ENCODE results near the gene HK3. TPM values are rescaled to one million over a fixed set of nuclear protein-coding genes. Genes with fewer than 3 reads are reported as not detected.

Gene HK3
- polyA plus RNA-seq, 1 donor (not counting 4 experiments of a cell fraction or from before 2014, with no cell fraction given): not detected

DNA sequence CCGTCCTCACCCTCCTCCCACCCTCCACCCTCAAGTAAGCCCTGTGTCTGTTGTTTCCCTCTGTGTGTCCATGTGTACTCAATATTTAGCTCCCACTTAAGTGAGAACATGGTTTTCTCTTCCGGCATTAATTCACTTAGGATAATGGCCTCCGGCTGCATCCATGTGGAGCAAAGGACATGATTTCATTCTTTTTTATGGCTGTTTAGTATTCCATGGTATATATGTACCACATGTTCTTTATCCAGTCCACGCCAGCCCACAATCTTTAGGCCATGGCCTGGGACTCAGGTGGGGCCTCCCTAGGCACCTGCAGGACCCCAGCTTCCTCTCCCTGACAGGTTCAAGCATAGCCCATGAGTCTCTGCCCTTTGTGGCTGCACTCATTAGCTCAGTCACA lies 65.9 kb downstream of the HK3 start:
- no peaks in the 10 kb centered on the region for H4K20me1 ChIP-seq (ENCODE audit: control insufficient read depth, extremely low read depth, insufficient read depth, low read length)
- H2AFZ ChIP-seq (ENCODE audit: control insufficient read depth, low read length): no peak overlapping the region
- no peaks in the 10 kb centered on the region for H3K4me1 ChIP-seq (ENCODE audit: control insufficient read depth, extremely low read depth, insufficient read depth, low read length)
- no peak for TF ChIP-seq EZH2 (IDR thresholded peaks at IDR 0.05; ENCODE audit: low read length)
- TF ChIP-seq, protein P1, sequence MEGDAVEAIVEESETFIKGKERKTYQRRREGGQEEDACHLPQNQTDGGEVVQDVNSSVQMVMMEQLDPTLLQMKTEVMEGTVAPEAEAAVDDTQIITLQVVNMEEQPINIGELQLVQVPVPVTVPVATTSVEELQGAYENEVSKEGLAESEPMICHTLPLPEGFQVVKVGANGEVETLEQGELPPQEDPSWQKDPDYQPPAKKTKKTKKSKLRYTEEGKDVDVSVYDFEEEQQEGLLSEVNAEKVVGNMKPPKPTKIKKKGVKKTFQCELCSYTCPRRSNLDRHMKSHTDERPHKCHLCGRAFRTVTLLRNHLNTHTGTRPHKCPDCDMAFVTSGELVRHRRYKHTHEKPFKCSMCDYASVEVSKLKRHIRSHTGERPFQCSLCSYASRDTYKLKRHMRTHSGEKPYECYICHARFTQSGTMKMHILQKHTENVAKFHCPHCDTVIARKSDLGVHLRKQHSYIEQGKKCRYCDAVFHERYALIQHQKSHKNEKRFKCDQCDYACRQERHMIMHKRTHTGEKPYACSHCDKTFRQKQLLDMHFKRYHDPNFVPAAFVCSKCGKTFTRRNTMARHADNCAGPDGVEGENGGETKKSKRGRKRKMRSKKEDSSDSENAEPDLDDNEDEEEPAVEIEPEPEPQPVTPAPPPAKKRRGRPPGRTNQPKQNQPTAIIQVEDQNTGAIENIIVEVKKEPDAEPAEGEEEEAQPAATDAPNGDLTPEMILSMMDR (optimal IDR thresholded peaks at IDR 0.05 in 1 of 3, IDR thresholded peaks at IDR 0.05 in 1 of 3, conservative IDR thresholded peaks at IDR 0.05 in 1 of 3; ENCODE audit: extremely low read depth in 1 of 3, insufficient read depth in 2 of 3, low read length in 3 of 3): no peak
- no peak overlapping the region for H3K9ac ChIP-seq (ENCODE audit: control insufficient read depth, extremely low read depth, insufficient read depth, low read length)
- no peaks in the 10 kb centered on the region for H3K9me1 ChIP-seq (ENCODE audit: control insufficient read depth, extremely low read depth, insufficient read depth, low read length)
- H3K79me2 ChIP-seq (ENCODE audit: control insufficient read depth, insufficient read depth, low read length): no peaks in the 10 kb centered on the region
- no peak overlapping the region for H3K27ac ChIP-seq (ENCODE audit: control insufficient read depth, insufficient read depth, low read length)
- DNase-seq (ENCODE audit: low read depth, low spot score) (no peak), FAIRE-seq (no peak)
- H3K9me3 ChIP-seq (ENCODE audit: control insufficient read depth, low read depth, low read length): no peaks in the 10 kb centered on the region
- H3K27me3 ChIP-seq (ENCODE audit: control insufficient read depth, extremely low read depth, insufficient read depth, low read length): no peaks in the 10 kb centered on the region
- no peak overlapping the region for H3K4me3 ChIP-seq (ENCODE audit: control insufficient read depth in 2 of 3, extremely low read depth in 1 of 3, insufficient read depth in 2 of 3, low read depth in 1 of 3, low read length in 3 of 3)
- H3K36me3 ChIP-seq (ENCODE audit: control insufficient read depth in 2 of 2, extremely low read depth in 1 of 2, insufficient read depth in 2 of 2, low read length in 2 of 2): no peaks in the 10 kb centered on the region
- dilution Hi-C loops (cut with MboI; ENCODE audit: extremely low pct_ligation_motif_present, low sequenced_read_pairs): no loop called here
- no peak overlapping the region for H3K4me2 ChIP-seq (ENCODE audit: control insufficient read depth, extremely low read depth, insufficient read depth, low read depth, low read length)

DNA sequence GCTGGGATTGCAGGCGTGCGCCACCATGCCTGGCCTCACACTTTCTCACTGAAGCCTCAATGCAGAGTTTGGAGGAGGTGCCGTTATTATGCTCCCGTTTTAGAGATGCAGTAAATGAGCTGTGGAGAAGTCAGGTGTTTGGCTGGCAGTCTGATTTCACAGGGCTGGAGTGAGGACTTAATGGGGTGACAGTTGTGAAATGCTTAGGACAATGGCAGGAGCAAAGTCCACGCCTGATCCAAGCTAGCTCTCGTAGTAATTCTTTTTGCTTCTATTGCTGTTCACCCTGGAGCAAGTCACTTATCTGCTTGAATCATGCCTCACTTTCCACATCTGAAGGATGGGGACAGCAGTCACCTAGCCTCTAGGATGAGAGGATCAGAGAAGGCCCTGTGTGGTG lies 67.0 kb downstream of the HK3 start:
- Histone ChIP-seq H3K36me3 (ENCODE audit: control insufficient read depth in 2 of 2, extremely low read depth in 1 of 2, insufficient read depth in 2 of 2, low read length in 2 of 2) (no peaks in the 10 kb centered on the region), H3K79me2 (ENCODE audit: control insufficient read depth, insufficient read depth, low read length) (no peaks in the 10 kb centered on the region), H3K9me3 (ENCODE audit: control insufficient read depth, low read depth, low read length) (no peaks in the 10 kb centered on the region), H3K4me1 (ENCODE audit: control insufficient read depth, extremely low read depth, insufficient read depth, low read length) (no peaks in the 10 kb centered on the region), H3K27me3 (ENCODE audit: control insufficient read depth, extremely low read depth, insufficient read depth, low read length) (no peaks in the 10 kb centered on the region), H3K9me1 (ENCODE audit: control insufficient read depth, extremely low read depth, insufficient read depth, low read length) (no peaks in the 10 kb centered on the region), H3K4me3 (ENCODE audit: control insufficient read depth in 2 of 3, extremely low read depth in 1 of 3, insufficient read depth in 2 of 3, low read depth in 1 of 3, low read length in 3 of 3) (no peak overlapping the region), H2AFZ (ENCODE audit: control insufficient read depth, low read length) (no peak overlapping the region), H3K4me2 (ENCODE audit: control insufficient read depth, extremely low read depth, insufficient read depth, low read depth, low read length) (no peak overlapping the region), H3K9ac (ENCODE audit: control insufficient read depth, extremely low read depth, insufficient read depth, low read length) (no peak overlapping the region), H4K20me1 (ENCODE audit: control insufficient read depth, extremely low read depth, insufficient read depth, low read length) (no peaks in the 10 kb centered on the region), H3K27ac (ENCODE audit: control insufficient read depth, insufficient read depth, low read length) (no peak overlapping the region)
- no peak for DNase-seq (ENCODE audit: low read depth, low spot score)
- TF ChIP-seq, protein P1 (optimal IDR thresholded peaks at IDR 0.05 in 1 of 3, IDR thresholded peaks at IDR 0.05 in 1 of 3, conservative IDR thresholded peaks at IDR 0.05 in 1 of 3; ENCODE audit: extremely low read depth in 1 of 3, insufficient read depth in 2 of 3, low read length in 3 of 3): no peak
- no peak for TF ChIP-seq EZH2 (IDR thresholded peaks at IDR 0.05; ENCODE audit: low read length)
- dilution Hi-C loops (cut with MboI; ENCODE audit: extremely low pct_ligation_motif_present, low sequenced_read_pairs): no loop called here
- no peak for FAIRE-seq

Measured in keratinocyte (primary cell).